ENCODE measurements around the gene MACROD2. TPM values are rescaled to one million over a fixed set of nuclear protein-coding genes. Genes with fewer than 3 reads are reported as not detected.

The MACROD2 gene
- total RNA-seq, 4 donors from 2014 or later = 1.8 to 4.8 (median 2.9) TPM

- H3K27me3 ChIP-seq = peaks cover 0 to 12% (median 0%) of the 10 kb centered on the region in 4 donors
- no peaks in the 10 kb centered on the region for H3K36me3 ChIP-seq
- H3K4me3 ChIP-seq = no peak overlapping the region
- peaks cover 0 to 10% (median 0%) of the 10 kb centered on the region in 3 donors for H3K4me1 ChIP-seq
- TF ChIP-seq, protein P1, sequence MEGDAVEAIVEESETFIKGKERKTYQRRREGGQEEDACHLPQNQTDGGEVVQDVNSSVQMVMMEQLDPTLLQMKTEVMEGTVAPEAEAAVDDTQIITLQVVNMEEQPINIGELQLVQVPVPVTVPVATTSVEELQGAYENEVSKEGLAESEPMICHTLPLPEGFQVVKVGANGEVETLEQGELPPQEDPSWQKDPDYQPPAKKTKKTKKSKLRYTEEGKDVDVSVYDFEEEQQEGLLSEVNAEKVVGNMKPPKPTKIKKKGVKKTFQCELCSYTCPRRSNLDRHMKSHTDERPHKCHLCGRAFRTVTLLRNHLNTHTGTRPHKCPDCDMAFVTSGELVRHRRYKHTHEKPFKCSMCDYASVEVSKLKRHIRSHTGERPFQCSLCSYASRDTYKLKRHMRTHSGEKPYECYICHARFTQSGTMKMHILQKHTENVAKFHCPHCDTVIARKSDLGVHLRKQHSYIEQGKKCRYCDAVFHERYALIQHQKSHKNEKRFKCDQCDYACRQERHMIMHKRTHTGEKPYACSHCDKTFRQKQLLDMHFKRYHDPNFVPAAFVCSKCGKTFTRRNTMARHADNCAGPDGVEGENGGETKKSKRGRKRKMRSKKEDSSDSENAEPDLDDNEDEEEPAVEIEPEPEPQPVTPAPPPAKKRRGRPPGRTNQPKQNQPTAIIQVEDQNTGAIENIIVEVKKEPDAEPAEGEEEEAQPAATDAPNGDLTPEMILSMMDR (IDR thresholded peaks at IDR 0.05) = no peak
- TF ChIP-seq POLR2A (IDR thresholded peaks at IDR 0.05) = no peak
- H3K9me3 ChIP-seq = no peaks in the 10 kb centered on the region
- intact Hi-C loops (cut with DNase I) = no loop called here
- no peak for DNase-seq
- no peak overlapping the region for H3K27ac ChIP-seq
- WGBS, 2 donors = 75 to 100% methylated on average over 1 of the region's 1 CpG
These were observed 890.3 kb downstream of the MACROD2 start for GRCh38 chr20:14885661-14886060.

GRCh38 chr20:14888134-14888533 is 892.8 kb downstream of the MACROD2 start:
- no peaks in the 10 kb centered on the region for H3K36me3 ChIP-seq
- no peak overlapping the region for H3K27ac ChIP-seq
- no peak for DNase-seq
- H3K27me3 ChIP-seq = peaks cover 0 to 12% (median 0%) of the 10 kb centered on the region in 4 donors
- peaks cover 0 to 7% (median 0%) of the 10 kb centered on the region in 3 donors for H3K4me1 ChIP-seq
- H3K4me3 ChIP-seq = no peak overlapping the region
- WGBS, 2 donors = 71 to 80% methylated on average over 3 of the region's 3 CpGs
- no peak for TF ChIP-seq POLR2A (IDR thresholded peaks at IDR 0.05)
- TF ChIP-seq, protein P1 (IDR thresholded peaks at IDR 0.05) = no peak
- intact Hi-C loops (cut with DNase I) = no loop called here
- H3K9me3 ChIP-seq = no peaks in the 10 kb centered on the region

DNA sequence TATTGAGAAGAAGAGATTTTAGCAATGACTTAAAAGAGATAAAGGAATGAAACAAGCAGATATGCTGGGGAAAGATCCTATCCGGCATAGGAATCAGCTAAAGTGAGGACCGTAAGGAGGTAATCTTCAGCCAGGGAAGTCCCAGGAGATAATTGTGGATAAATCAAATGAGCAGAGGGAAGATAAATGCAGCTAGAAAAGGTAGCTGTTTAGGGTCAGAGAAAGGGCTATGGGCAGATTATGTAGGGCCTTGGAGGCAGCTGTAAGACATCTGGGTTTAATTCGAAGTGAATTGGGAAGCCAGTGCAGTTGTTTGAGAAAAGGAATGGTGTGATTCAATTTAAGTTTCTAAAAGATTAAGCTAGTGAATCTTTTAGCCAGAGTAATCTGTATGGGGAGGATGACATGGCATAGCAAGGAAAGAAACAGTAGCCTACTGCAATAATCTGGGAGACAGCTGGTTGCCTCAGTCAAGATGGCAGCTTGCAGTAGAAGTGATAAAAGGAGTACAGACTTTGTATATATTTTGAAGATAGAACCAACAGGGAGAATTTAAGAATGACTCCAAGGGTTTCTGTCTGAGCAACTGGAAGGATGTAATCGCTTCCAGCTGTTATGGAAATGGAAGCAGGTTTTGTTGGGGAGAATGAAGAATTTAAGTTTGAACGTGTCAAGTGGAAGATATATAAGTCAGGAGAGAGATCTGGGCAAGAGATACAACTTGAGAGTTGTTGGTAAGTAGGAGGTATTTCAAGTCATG is 894.4 kb downstream of the MACROD2 start:
- H3K4me3 ChIP-seq = no peak overlapping the region
- 82 to 83% methylated on average over 5 of the region's 5 CpGs for WGBS, 2 donors
- peaks cover 0 to 12% (median 0%) of the 10 kb centered on the region in 4 donors for H3K27me3 ChIP-seq
- no peaks in the 10 kb centered on the region for H3K36me3 ChIP-seq
- no peaks in the 10 kb centered on the region for H3K9me3 ChIP-seq
- H3K27ac ChIP-seq = no peak overlapping the region
- H3K4me1 ChIP-seq = no peaks in the 10 kb centered on the region
- no peak for TF ChIP-seq POLR2A (IDR thresholded peaks at IDR 0.05)
- TF ChIP-seq, protein P1 (IDR thresholded peaks at IDR 0.05) = no peak
- DNase-seq = no peak
- intact Hi-C loops (cut with DNase I) = no loop called here

- no peak overlapping the region for H3K27ac ChIP-seq
- H3K27me3 ChIP-seq = peaks cover 0 to 8% (median 0%) of the 10 kb centered on the region in 4 donors
- intact Hi-C loops (cut with DNase I) = no loop called here
- H3K36me3 ChIP-seq = no peaks in the 10 kb centered on the region
- no peak overlapping the region for H3K4me3 ChIP-seq
- no peaks in the 10 kb centered on the region for H3K4me1 ChIP-seq
- DNase-seq = no peak
- H3K9me3 ChIP-seq = no peaks in the 10 kb centered on the region
- TF ChIP-seq, protein P1 (IDR thresholded peaks at IDR 0.05) = no peak
- TF ChIP-seq POLR2A (IDR thresholded peaks at IDR 0.05) = no peak
These were observed 895.4 kb downstream of the MACROD2 start for GRCh38 chr20:14890713-14891112.

- Histone ChIP-seq H3K27me3 (peaks cover 0 to 5% (median 0%) of the 10 kb centered on the region in 4 donors), H3K36me3 (no peaks in the 10 kb centered on the region), H3K4me3 (no peak overlapping the region), H3K4me1 (no peaks in the 10 kb centered on the region), H3K9me3 (no peaks in the 10 kb centered on the region), H3K27ac (no peak overlapping the region)
- intact Hi-C loops (cut with DNase I) = no loop called here
- TF ChIP-seq, protein P1 (IDR thresholded peaks at IDR 0.05) = no peak
- TF ChIP-seq POLR2A (IDR thresholded peaks at IDR 0.05) = no peak
- WGBS, 2 donors = 68 to 87% methylated on average over 4 of the region's 4 CpGs
- DNase-seq = no peak
These were observed 897.5 kb downstream of the MACROD2 start for GRCh38 chr20:14892782-14893181.
